Measurements from ENCODE around the gene MESD. TPM values are rescaled to one million over a fixed set of nuclear protein-coding genes. Genes with fewer than 3 reads are reported as not detected.
"Not testable (repeated sequence)": the region's sequence is repeated elsewhere in the genome, so short reads cannot be mapped to it uniquely, and the experiment has no call there.

Gene MESD
- total RNA-seq, 4 donors from 2014 or later: 14.1 to 38.2 (median 24.7) TPM

DNA sequence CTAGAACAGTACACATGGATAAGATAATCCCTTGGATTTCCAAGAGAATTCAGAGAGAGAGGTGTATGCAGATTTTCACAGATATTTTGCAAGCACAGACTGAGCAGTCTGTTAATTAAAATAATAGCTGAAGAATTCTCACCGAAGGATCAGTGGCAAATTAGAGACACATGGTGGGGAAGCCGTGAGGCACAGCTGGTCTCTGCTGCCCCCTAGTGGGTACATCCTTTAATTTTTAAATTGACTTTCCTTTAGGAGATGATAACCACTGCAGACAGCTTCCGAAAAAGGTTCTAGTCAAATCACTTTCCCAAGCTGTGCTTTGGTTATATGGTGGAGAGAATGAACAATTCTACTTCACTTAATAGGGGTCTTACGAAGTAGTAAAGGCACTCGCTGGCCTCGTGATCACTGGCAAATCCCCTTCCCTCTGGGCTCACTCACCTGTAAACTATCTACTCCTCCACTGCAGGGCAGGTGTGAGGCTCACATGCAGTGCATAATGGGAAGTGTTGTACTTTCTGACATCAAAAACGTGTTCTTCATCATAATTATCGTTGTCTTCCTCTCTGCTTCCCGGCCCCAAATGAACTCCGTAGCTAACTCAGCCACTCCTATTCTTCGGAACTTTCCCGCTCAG is 19.5 kb downstream of the MESD start:
- peak in 1 of 2 donors; percentile 82 for DNase-seq (ENCODE audit: low spot score in 2 of 2)
- Histone ChIP-seq H3K4me3 (no peak overlapping the region), H3K27ac (no peak overlapping the region), H3K36me3 (no peaks in the 10 kb centered on the region), H3K9me3 (no peaks in the 10 kb centered on the region), H3K4me1 (peaks cover 10% of the 10 kb centered on the region), H3K27me3 (no peaks in the 10 kb centered on the region)
- WGBS: 54% methylated on average over 12 of the region's 12 CpGs
- no peak for TF ChIP-seq EP300 (IDR thresholded peaks at IDR 0.05)
- TF ChIP-seq POLR2A (IDR thresholded peaks at IDR 0.05): no peak
- TF ChIP-seq POLR2AphosphoS5 (IDR thresholded peaks at IDR 0.05): no peak
- TF ChIP-seq, protein P1, sequence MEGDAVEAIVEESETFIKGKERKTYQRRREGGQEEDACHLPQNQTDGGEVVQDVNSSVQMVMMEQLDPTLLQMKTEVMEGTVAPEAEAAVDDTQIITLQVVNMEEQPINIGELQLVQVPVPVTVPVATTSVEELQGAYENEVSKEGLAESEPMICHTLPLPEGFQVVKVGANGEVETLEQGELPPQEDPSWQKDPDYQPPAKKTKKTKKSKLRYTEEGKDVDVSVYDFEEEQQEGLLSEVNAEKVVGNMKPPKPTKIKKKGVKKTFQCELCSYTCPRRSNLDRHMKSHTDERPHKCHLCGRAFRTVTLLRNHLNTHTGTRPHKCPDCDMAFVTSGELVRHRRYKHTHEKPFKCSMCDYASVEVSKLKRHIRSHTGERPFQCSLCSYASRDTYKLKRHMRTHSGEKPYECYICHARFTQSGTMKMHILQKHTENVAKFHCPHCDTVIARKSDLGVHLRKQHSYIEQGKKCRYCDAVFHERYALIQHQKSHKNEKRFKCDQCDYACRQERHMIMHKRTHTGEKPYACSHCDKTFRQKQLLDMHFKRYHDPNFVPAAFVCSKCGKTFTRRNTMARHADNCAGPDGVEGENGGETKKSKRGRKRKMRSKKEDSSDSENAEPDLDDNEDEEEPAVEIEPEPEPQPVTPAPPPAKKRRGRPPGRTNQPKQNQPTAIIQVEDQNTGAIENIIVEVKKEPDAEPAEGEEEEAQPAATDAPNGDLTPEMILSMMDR (IDR thresholded peaks at IDR 0.05): peak; percentile 69 to 84

DNA sequence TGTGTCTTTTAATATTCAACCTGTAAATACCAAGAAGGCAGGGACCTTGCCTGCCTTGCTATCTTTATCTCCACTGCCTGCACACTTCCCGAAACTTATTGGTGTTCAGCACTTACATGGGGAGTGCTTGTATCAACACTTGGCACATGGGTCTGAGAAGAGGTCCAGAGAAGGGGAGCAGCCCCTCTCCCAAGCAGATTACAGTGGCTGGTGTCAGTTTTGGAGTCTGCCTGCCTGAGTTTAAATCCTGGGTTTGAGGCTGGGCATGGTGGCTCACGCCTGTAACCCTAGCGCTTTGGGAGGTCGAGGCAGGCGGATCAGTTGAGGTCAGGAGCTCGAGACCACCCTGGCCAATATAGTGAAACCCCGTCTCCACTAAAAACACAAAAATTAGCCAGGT is 20.3 kb downstream of the MESD start:
- TF ChIP-seq POLR2AphosphoS5 (IDR thresholded peaks at IDR 0.05): no peak
- Histone ChIP-seq H3K27ac (no peak overlapping the region), H3K27me3 (no peaks in the 10 kb centered on the region), H3K4me1 (peaks cover 10% of the 10 kb centered on the region), H3K4me3 (no peak overlapping the region), H3K36me3 (no peaks in the 10 kb centered on the region), H3K9me3 (no peaks in the 10 kb centered on the region)
- WGBS: 100% methylated on average over 5 of the region's 7 CpGs
- peak in 1 of 2 donors; percentile 4 for DNase-seq (ENCODE audit: low spot score in 2 of 2)

DNA sequence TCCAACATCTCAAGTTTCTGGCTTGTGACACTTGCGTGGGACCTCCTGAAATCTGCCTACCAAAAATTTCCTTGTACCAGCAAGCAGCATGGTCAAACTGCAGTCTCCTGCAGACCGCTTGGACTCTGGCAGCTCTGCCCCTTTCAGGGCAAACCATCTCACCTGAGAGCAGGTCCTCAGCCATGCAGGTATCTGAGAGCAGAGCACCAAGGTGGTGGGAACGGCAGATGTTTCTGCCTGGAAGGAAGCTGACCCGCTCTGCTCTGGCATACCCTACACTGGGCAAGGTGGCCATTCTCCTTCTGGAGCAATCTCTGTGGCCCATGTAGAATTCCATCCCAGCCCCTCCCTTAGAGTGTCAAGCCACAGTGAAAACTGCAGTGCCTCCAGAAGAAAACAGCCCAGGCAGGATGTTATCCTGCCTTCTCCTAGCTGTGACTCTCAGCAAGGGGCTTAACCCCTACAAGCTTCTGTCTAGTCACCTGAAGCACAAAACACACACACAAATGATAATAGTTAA is 21.6 kb downstream of the MESD start:
- H3K4me3 ChIP-seq: no peak overlapping the region
- no peaks in the 10 kb centered on the region for H3K9me3 ChIP-seq
- WGBS: 89% methylated on average over 3 of the region's 4 CpGs
- no peaks in the 10 kb centered on the region for H3K27me3 ChIP-seq
- peak in 1 of 2 donors; percentile 52 for DNase-seq (ENCODE audit: low spot score in 2 of 2)
- peaks cover 5% of the 10 kb centered on the region for H3K4me1 ChIP-seq
- H3K27ac ChIP-seq: no peak overlapping the region
- no peaks in the 10 kb centered on the region for H3K36me3 ChIP-seq
- TF ChIP-seq POLR2A (IDR thresholded peaks at IDR 0.05) (no peak), EP300 (IDR thresholded peaks at IDR 0.05) (no peak), POLR2AphosphoS5 (IDR thresholded peaks at IDR 0.05) (no peak)
- TF ChIP-seq, protein P1 (IDR thresholded peaks at IDR 0.05): no peak

DNA sequence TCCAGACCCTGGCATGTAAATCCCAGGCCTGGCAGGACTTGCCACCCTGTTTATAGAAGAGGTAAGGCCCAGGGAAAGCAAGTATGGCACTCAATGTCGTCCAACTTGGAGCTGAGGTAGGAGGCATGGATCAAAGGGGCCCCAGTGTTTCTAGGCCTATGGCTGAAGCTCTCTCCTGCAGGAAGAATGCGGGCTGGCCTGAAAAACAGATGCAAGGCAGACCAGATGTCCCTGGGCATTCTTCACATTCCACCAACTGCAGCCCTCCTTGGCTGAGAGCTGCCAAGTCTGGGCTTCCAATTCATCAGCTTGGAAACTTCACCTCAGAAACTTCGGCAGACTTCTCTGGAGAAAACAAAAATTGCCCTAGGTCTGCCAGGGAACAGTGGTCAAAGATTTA is 22.2 kb downstream of the MESD start:
- H3K36me3 ChIP-seq: no peaks in the 10 kb centered on the region
- H3K27ac ChIP-seq: no peak overlapping the region
- DNase-seq (ENCODE audit: low spot score in 2 of 2): peak in 1 of 2 donors; percentile 60
- H3K9me3 ChIP-seq: no peaks in the 10 kb centered on the region
- peaks cover 5% of the 10 kb centered on the region for H3K4me1 ChIP-seq
- TF ChIP-seq EP300 (IDR thresholded peaks at IDR 0.05): no peak
- no peak for TF ChIP-seq POLR2AphosphoS5 (IDR thresholded peaks at IDR 0.05)
- TF ChIP-seq POLR2A (IDR thresholded peaks at IDR 0.05): no peak
- TF ChIP-seq, protein P1 (IDR thresholded peaks at IDR 0.05): no peak
- WGBS: 68% methylated on average over 2 of the region's 3 CpGs
- no peak overlapping the region for H3K4me3 ChIP-seq
- no peaks in the 10 kb centered on the region for H3K27me3 ChIP-seq

DNA sequence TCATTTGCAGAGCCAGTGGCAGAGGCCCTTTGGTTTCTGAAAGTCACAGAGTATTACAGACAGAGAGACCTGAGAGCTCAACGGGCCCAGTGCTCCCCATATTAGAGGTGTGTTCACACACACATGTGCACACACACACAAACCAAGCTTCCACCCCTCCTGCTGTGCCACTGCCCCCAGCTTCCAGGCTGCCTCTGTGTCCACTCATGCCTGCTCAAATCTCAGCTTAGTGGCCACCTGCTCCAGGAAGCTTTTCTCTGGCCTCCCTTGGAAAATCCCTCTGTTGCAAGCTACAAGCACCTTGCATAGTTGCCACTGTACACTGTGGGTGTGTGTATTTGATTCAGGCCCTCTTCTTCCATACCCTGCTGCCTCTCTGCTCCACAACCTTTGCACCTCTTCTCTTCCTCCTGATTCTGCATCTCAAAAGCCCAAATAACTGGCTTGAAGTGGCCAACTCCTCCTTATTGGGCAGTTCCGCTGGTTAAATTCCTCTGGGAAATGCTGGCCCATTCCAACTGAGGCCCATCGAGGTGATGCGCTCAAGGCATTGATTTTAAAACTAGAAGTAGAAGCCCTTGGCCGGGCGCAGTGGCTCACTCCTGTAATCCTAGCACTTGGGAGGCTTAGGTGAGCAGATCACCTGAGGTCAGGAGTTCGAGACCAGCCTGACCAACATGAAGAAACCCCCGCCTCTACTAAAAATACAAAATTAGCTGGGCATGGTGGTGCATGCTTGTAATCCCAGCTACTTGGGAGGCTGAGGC is 23.0 kb downstream of the MESD start:
- Histone ChIP-seq H3K4me3 (no peak overlapping the region), H3K36me3 (no peaks in the 10 kb centered on the region), H3K27me3 (no peaks in the 10 kb centered on the region), H3K9me3 (no peaks in the 10 kb centered on the region), H3K27ac (no peak overlapping the region), H3K4me1 (peaks cover 5% of the 10 kb centered on the region)
- WGBS: 89% methylated on average over 8 of the region's 8 CpGs
- TF ChIP-seq POLR2A (IDR thresholded peaks at IDR 0.05) (no peak), POLR2AphosphoS5 (IDR thresholded peaks at IDR 0.05) (no peak), EP300 (IDR thresholded peaks at IDR 0.05) (no peak)
- TF ChIP-seq, protein P1 (IDR thresholded peaks at IDR 0.05): no peak
- peak in 1 of 2 donors; percentile 55 for DNase-seq (ENCODE audit: low spot score in 2 of 2)

DNA sequence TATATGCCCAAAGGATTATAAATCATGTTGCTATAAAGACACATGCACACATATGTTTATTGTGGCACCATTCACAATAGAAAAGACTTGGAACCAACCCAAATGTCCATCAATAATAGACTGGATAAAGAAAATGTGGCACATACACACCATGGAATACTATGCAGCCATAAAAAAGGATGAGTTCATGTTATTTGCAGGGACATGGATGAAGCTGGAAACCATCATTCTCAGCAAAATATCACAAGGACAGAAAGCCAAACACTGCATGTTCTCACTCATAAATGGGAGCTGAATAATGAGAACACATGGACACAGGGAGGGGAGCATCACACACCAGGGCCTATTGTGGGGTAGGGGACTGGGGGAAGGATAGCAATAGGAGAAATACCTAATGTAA is 24.2 kb downstream of the MESD start:
- DNase-seq (ENCODE audit: low spot score in 2 of 2); H3K4me3 ChIP-seq; H3K27me3 ChIP-seq; H3K9me3 ChIP-seq; H3K36me3 ChIP-seq; H3K4me1 ChIP-seq; H3K27ac ChIP-seq: not testable (repeated sequence)
